ENCODE results near the gene ADCY2.

Gene ADCY2

DNA sequence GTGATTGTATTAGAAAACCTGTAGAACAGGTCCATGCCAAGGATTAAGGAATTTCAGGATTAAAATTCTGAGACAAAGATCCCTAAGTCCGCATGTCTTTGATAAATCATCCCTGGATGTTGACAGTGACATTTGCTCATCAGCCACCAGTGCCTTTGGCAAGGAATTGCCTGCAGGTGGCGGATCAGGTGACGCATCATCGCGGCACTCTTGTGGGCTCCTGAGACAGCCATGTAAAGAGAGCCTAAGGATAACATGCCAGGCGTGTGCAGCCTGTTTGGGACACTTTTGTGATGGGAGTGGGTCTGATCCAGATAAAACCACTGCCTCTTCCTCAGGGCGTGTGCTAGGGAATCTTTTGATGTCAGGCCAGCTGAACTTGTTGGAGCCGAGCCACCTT is 40.6 kb downstream of the ADCY2 start:
- no peaks in the 10 kb centered on the region for H3K9me3 ChIP-seq (ENCODE audit: control insufficient read depth, low read length)
- DNase-seq: no peak
- H3K27me3 ChIP-seq (replicated peaks; ENCODE audit: control insufficient read depth, insufficient read depth, low read length, poor library complexity, severe bottlenecking): no peaks in the 10 kb centered on the region
- H3K4me1 ChIP-seq (ENCODE audit: control insufficient read depth, insufficient read depth, low read length, poor library complexity, severe bottlenecking): no peaks in the 10 kb centered on the region
- no peak overlapping the region for H3K4me3 ChIP-seq (ENCODE audit: insufficient read depth, low read depth, low read length, poor library complexity, severe bottlenecking)
- H3K36me3 ChIP-seq (ENCODE audit: control insufficient read depth, insufficient read depth, low read length): no peaks in the 10 kb centered on the region
- no peak overlapping the region for H3K27ac ChIP-seq (ENCODE audit: insufficient read depth, low read length, poor library complexity, severe bottlenecking)

DNA sequence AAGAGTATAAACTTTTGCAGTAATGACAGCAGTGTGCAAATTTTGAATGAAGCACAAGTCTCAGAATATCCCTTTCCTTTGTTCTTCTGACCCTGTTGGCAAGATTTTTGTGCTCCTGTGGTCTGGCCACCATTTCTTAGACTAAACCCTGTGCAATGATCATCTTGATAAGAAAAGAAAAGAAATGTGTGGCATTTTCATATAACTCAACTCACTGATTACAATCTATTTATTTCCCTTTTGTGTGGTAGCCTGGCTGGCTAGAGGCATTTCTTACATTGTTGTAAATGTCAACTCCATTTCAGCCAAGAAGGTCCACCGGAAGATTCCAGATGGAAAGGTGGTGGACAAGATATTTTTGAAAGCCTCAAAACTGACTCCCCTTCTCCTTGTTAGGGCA is 41.9 kb downstream of the ADCY2 start:
- no peak for DNase-seq
- no peak overlapping the region for H3K4me3 ChIP-seq (ENCODE audit: insufficient read depth, low read depth, low read length, poor library complexity, severe bottlenecking)
- no peaks in the 10 kb centered on the region for H3K9me3 ChIP-seq (ENCODE audit: control insufficient read depth, low read length)
- H3K27ac ChIP-seq (ENCODE audit: insufficient read depth, low read length, poor library complexity, severe bottlenecking): no peak overlapping the region
- H3K27me3 ChIP-seq (replicated peaks; ENCODE audit: control insufficient read depth, insufficient read depth, low read length, poor library complexity, severe bottlenecking): no peaks in the 10 kb centered on the region
- H3K4me1 ChIP-seq (ENCODE audit: control insufficient read depth, insufficient read depth, low read length, poor library complexity, severe bottlenecking): no peaks in the 10 kb centered on the region
- H3K36me3 ChIP-seq (ENCODE audit: control insufficient read depth, insufficient read depth, low read length): no peaks in the 10 kb centered on the region

DNA sequence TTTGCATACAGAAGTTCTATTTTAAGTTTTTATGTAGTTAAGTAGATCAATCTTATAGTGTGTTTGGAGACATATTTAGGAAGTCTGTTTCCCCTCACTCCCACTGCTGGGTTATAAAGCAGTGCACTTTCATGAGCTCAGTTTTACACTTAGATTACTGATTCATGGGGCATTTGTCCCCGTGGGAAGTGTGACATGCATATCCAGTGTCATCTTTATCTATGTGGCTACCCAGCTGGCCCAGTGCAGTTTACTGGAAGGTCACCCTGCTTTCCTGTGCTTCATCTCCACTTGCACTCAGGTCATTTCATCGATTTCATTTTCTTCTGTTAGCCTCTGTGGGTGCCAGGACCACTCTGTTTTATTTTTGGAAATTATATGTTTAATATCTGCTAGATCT is 49.1 kb downstream of the ADCY2 start:
- Histone ChIP-seq H3K4me3 (ENCODE audit: insufficient read depth, low read depth, low read length, poor library complexity, severe bottlenecking) (no peak overlapping the region), H3K27ac (ENCODE audit: insufficient read depth, low read length, poor library complexity, severe bottlenecking) (no peak overlapping the region), H3K27me3 (replicated peaks; ENCODE audit: control insufficient read depth, insufficient read depth, low read length, poor library complexity, severe bottlenecking) (no peaks in the 10 kb centered on the region), H3K4me1 (ENCODE audit: control insufficient read depth, insufficient read depth, low read length, poor library complexity, severe bottlenecking) (no peaks in the 10 kb centered on the region), H3K9me3 (ENCODE audit: control insufficient read depth, low read length) (no peaks in the 10 kb centered on the region), H3K36me3 (ENCODE audit: control insufficient read depth, insufficient read depth, low read length) (no peaks in the 10 kb centered on the region)
- no peak for DNase-seq

DNA sequence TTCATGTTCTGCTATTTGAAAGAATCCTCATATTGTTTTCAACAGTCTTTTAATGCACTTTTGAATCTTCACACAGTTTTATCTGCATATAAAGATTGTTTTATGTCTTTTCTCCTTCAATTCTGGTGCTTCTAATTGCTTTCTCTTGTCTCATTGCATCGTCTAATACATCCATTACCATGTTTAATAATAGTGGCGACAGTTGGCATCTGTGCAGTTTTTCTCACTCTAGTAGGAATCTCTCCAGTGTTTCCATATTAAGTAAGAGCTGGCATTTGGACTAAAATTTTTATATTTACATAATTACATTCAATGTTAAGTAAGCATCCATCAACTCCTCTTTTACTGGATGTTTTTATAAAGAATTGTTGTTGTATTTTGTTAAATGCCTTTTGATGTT is 49.9 kb downstream of the ADCY2 start:
- H3K4me1 ChIP-seq (ENCODE audit: control insufficient read depth, insufficient read depth, low read length, poor library complexity, severe bottlenecking): no peaks in the 10 kb centered on the region
- no peak overlapping the region for H3K4me3 ChIP-seq (ENCODE audit: insufficient read depth, low read depth, low read length, poor library complexity, severe bottlenecking)
- no peaks in the 10 kb centered on the region for H3K27me3 ChIP-seq (replicated peaks; ENCODE audit: control insufficient read depth, insufficient read depth, low read length, poor library complexity, severe bottlenecking)
- no peaks in the 10 kb centered on the region for H3K36me3 ChIP-seq (ENCODE audit: control insufficient read depth, insufficient read depth, low read length)
- no peak overlapping the region for H3K27ac ChIP-seq (ENCODE audit: insufficient read depth, low read length, poor library complexity, severe bottlenecking)
- no peak for DNase-seq
- H3K9me3 ChIP-seq (ENCODE audit: control insufficient read depth, low read length): no peaks in the 10 kb centered on the region

DNA sequence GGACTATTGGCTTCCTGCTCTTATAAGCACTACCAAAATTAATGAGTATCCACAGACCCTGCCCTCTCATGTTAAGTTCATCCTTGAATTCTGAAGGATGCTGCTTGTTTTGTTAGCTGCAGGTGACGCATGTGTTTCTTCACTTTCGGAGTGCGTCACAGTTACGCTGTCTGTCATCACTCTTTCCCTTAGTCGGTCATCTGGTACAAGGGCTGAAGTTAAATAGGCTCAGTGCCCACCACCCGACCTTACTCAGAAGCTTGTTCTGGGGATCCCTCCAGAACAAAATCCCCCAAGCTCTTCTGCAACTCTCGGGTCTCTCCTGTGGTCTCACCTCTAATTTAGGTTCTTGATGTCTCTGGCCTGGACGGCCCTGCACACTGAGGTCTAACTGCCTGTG is 51.0 kb downstream of the ADCY2 start:
- no peak for DNase-seq
- Histone ChIP-seq H3K27me3 (replicated peaks; ENCODE audit: control insufficient read depth, insufficient read depth, low read length, poor library complexity, severe bottlenecking) (no peaks in the 10 kb centered on the region), H3K27ac (ENCODE audit: insufficient read depth, low read length, poor library complexity, severe bottlenecking) (no peak overlapping the region), H3K4me1 (ENCODE audit: control insufficient read depth, insufficient read depth, low read length, poor library complexity, severe bottlenecking) (no peaks in the 10 kb centered on the region), H3K4me3 (ENCODE audit: insufficient read depth, low read depth, low read length, poor library complexity, severe bottlenecking) (no peak overlapping the region), H3K36me3 (ENCODE audit: control insufficient read depth, insufficient read depth, low read length) (no peaks in the 10 kb centered on the region), H3K9me3 (ENCODE audit: control insufficient read depth, low read length) (no peaks in the 10 kb centered on the region)

DNA sequence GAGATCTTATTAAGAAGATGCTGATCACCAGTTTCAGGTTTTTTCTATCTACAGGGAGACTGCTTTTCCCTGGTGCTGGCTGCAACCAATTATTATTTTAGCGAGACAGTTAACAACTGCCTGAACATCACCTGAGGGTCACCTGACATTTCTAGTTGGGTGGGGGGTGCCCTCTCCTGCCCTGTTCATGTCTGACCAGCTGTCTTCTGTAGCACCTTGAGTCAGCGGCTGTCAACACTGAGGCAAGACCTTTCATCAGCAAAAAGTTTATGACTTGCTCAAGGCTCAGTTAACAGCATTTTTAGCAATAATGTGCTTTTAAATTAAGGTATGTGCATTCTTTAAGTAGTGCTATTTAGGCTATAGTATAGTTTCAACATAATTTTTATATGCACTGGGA is 58.0 kb downstream of the ADCY2 start:
- H3K9me3 ChIP-seq (ENCODE audit: control insufficient read depth, low read length): no peaks in the 10 kb centered on the region
- H3K4me3 ChIP-seq (ENCODE audit: insufficient read depth, low read depth, low read length, poor library complexity, severe bottlenecking): no peak overlapping the region
- no peaks in the 10 kb centered on the region for H3K36me3 ChIP-seq (ENCODE audit: control insufficient read depth, insufficient read depth, low read length)
- H3K27ac ChIP-seq (ENCODE audit: insufficient read depth, low read length, poor library complexity, severe bottlenecking): no peak overlapping the region
- no peaks in the 10 kb centered on the region for H3K27me3 ChIP-seq (replicated peaks; ENCODE audit: control insufficient read depth, insufficient read depth, low read length, poor library complexity, severe bottlenecking)
- DNase-seq: no peak
- H3K4me1 ChIP-seq (ENCODE audit: control insufficient read depth, insufficient read depth, low read length, poor library complexity, severe bottlenecking): no peaks in the 10 kb centered on the region

DNA sequence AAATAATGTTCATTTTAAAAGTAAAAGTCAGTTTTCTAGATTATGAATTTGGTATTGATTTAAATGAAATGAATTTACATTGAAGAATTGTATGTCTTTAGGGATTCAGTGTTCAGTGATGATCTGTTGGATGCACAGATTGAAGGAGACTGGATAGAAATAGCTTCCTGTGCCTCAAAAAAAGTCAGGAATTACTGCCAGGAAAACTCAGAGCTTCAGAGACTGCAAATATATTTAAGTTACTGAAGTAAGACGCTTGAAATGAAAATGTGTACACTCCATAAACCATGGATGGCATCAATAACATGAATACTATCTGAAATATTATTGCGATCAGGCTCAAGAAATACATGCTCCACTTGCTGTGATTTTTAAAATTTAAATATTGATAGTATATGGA is 60.3 kb downstream of the ADCY2 start:
- no peak for DNase-seq
- H3K36me3 ChIP-seq (ENCODE audit: control insufficient read depth, insufficient read depth, low read length): no peaks in the 10 kb centered on the region

DNA sequence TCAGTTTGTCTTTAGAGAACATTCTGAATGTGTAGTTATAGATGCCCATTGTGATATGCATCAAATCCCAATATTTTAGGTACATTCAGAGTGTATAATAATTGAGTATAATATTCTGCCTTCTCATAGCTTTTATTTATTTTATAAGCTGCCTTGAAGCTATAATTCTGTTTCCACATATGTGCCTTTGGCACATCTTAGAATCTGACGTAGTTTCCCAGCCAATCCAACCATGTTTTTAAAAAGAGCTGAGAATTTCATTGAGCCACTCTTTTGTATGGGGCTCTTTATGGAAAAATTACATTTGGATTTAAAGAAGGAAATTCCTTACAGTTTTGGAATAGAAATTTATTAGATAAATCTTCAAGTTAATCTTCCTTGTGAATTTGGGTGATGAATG is 65.4 kb downstream of the ADCY2 start:
- Histone ChIP-seq H3K27me3 (replicated peaks; ENCODE audit: control insufficient read depth, insufficient read depth, low read length, poor library complexity, severe bottlenecking) (no peaks in the 10 kb centered on the region), H3K9me3 (ENCODE audit: control insufficient read depth, low read length) (no peaks in the 10 kb centered on the region), H3K4me1 (ENCODE audit: control insufficient read depth, insufficient read depth, low read length, poor library complexity, severe bottlenecking) (no peaks in the 10 kb centered on the region), H3K36me3 (ENCODE audit: control insufficient read depth, insufficient read depth, low read length) (no peaks in the 10 kb centered on the region), H3K4me3 (ENCODE audit: insufficient read depth, low read depth, low read length, poor library complexity, severe bottlenecking) (no peak overlapping the region), H3K27ac (ENCODE audit: insufficient read depth, low read length, poor library complexity, severe bottlenecking) (no peak overlapping the region)
- DNase-seq: no peak

More for the DNA sequence above, 60.3 kb downstream of the ADCY2 start:
- no peaks in the 10 kb centered on the region for H3K4me1 ChIP-seq (ENCODE audit: control insufficient read depth, insufficient read depth, low read length, poor library complexity, severe bottlenecking)
- no peaks in the 10 kb centered on the region for H3K9me3 ChIP-seq (ENCODE audit: control insufficient read depth, low read length)
- H3K27ac ChIP-seq (ENCODE audit: insufficient read depth, low read length, poor library complexity, severe bottlenecking): no peak overlapping the region
- no peak overlapping the region for H3K4me3 ChIP-seq (ENCODE audit: insufficient read depth, low read depth, low read length, poor library complexity, severe bottlenecking)
- H3K27me3 ChIP-seq (replicated peaks; ENCODE audit: control insufficient read depth, insufficient read depth, low read length, poor library complexity, severe bottlenecking): no peaks in the 10 kb centered on the region

DNA sequence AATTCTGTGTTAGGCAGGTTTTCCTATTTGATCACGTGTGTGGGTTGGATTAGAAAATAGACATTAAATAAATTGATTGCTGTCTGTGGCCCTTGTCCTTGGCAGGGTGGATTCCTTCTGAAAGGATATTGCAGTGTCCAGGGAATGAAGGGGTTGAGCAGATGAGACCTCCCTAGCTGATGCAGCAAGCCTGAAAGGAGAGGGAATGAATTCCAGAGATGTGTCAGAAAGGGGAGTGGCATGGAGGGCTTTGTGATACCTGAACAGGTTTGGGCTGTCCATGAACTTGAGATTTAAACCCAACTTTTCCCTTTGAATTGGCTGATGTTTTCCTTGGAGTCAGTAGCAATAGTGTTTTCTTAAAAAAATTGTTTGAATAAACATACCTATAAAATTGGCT is 66.8 kb downstream of the ADCY2 start:
- Histone ChIP-seq H3K27ac (ENCODE audit: insufficient read depth, low read length, poor library complexity, severe bottlenecking) (no peak overlapping the region), H3K9me3 (ENCODE audit: control insufficient read depth, low read length) (no peaks in the 10 kb centered on the region), H3K4me1 (ENCODE audit: control insufficient read depth, insufficient read depth, low read length, poor library complexity, severe bottlenecking) (no peaks in the 10 kb centered on the region)

DNA sequence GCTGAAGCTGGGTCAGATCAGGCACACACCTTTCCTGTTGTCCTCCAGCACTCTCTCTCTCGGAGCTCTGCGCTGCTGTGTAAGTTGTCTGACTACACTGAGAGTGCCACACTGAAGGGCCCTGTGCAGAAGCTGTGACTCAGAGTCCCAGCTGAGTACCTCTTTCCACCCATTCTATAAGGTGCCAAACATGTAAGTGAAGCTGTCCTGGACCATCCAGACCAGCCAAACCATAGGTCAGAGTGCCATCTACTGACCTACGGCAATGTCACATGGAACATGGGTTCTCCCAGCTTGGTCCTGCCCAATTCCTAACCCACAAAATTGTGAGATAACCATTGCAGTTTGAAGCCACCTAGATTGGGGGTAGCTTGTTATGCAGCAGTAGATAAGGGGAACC is 68.2 kb downstream of the ADCY2 start:
- Histone ChIP-seq H3K4me3 (ENCODE audit: insufficient read depth, low read depth, low read length, poor library complexity, severe bottlenecking) (no peak overlapping the region), H3K27me3 (replicated peaks; ENCODE audit: control insufficient read depth, insufficient read depth, low read length, poor library complexity, severe bottlenecking) (no peaks in the 10 kb centered on the region), H3K4me1 (ENCODE audit: control insufficient read depth, insufficient read depth, low read length, poor library complexity, severe bottlenecking) (no peaks in the 10 kb centered on the region), H3K27ac (ENCODE audit: insufficient read depth, low read length, poor library complexity, severe bottlenecking) (no peak overlapping the region), H3K9me3 (ENCODE audit: control insufficient read depth, low read length) (no peaks in the 10 kb centered on the region), H3K36me3 (ENCODE audit: control insufficient read depth, insufficient read depth, low read length) (no peaks in the 10 kb centered on the region)
- no peak for DNase-seq

More for the DNA sequence above, 66.8 kb downstream of the ADCY2 start:
- Histone ChIP-seq H3K4me3 (ENCODE audit: insufficient read depth, low read depth, low read length, poor library complexity, severe bottlenecking) (no peak overlapping the region), H3K27me3 (replicated peaks; ENCODE audit: control insufficient read depth, insufficient read depth, low read length, poor library complexity, severe bottlenecking) (no peaks in the 10 kb centered on the region), H3K36me3 (ENCODE audit: control insufficient read depth, insufficient read depth, low read length) (no peaks in the 10 kb centered on the region)
- no peak for DNase-seq

DNA sequence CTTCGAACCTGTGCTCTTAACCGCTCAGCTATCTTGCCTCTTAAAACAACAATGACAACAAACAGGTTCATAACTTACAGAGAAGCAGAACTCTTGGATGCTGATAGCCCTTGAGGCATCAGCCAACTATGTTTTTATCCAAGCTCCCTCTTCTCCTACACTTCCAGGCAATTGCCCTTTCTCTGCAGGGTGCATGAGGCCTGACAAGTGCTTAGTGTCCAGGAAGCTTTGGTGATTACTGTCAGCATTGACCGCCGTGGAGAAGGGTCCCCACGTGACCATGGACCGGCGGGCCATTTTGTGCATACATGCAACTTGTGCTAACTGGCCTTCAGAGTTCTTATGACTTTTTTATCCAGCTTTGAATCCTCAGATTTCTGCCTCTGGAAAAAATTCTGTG is 71.2 kb downstream of the ADCY2 start:
- H3K9me3 ChIP-seq (ENCODE audit: control insufficient read depth, low read length): no peaks in the 10 kb centered on the region
- H3K4me1 ChIP-seq (ENCODE audit: control insufficient read depth, insufficient read depth, low read length, poor library complexity, severe bottlenecking): no peaks in the 10 kb centered on the region
- H3K4me3 ChIP-seq (ENCODE audit: insufficient read depth, low read depth, low read length, poor library complexity, severe bottlenecking): no peak overlapping the region
- H3K36me3 ChIP-seq (ENCODE audit: control insufficient read depth, insufficient read depth, low read length): no peaks in the 10 kb centered on the region
- H3K27ac ChIP-seq (ENCODE audit: insufficient read depth, low read length, poor library complexity, severe bottlenecking): no peak overlapping the region
- no peak for DNase-seq
- H3K27me3 ChIP-seq (replicated peaks; ENCODE audit: control insufficient read depth, insufficient read depth, low read length, poor library complexity, severe bottlenecking): no peaks in the 10 kb centered on the region

Measured in effector memory CD4-positive, alpha-beta T cell (primary cell).